Uterus (tissue), 4 donors: ENCODE data around the gene FBH1. TPM values are rescaled to one million over a fixed set of nuclear protein-coding genes. Genes with fewer than 3 reads are reported as not detected.
A peak's percentile ranks its signal among the peaks of the same experiment; 100 is the strongest.

Experiments used
- DNase-seq, 2 donors: peaks; one replicate each; pipeline ENCODE4 v3.0.0-alpha.2; 2019 to 2020
- H3K27ac ChIP-seq, 2 donors: fragments of 200-600 bp; sonication (generic); 1 replicate in 1 of 2; 2 replicates in 1 of 2; pipeline ENCODE4 v1.5.1; 2016 to 2018
- H3K27me3 ChIP-seq, 2 donors: fragments of 200-600 bp; sonication (generic); one replicate each; pipeline ENCODE4 v1.5.1; 2018 to 2019; ENCODE audit warnings: control low read depth in 1 of 2
- H3K36me3 ChIP-seq, 2 donors: fragments of 200-600 bp; sonication (generic); one replicate each; pipeline ENCODE4 v1.5.1; 2019; ENCODE audit warnings: control low read depth in 1 of 2
- H3K4me1 ChIP-seq, 2 donors: fragments of 200-600 bp; sonication (generic); one replicate each; pipeline ENCODE4 v1.5.1; 2018 to 2019; ENCODE audit warnings: control low read depth in 1 of 2
- H3K4me3 ChIP-seq, 2 donors: fragments of 200-600 bp; sonication (generic); 1 replicate in 1 of 2; 2 replicates in 1 of 2; pipeline ENCODE4 v1.5.1; 2018 to 2019; ENCODE audit warnings: mild to moderate bottlenecking in 1 of 2
- H3K9me3 ChIP-seq, 2 donors: fragments of 200-600 bp; sonication (generic); one replicate each; pipeline ENCODE4 v1.5.1; 2019; ENCODE audit warnings: control low read depth in 1 of 2
- CTCF ChIP-seq, 4 experiments: fragments of 200-600 bp in 2 of 4; fragments of 450-650 bp in 2 of 4; sonication (generic) in 2 of 4; IDR thresholded peaks; one replicate each; pipeline ENCODE4 v1.5.1; 2016 to 2019; ENCODE audit warnings: antibody characterized with exemption in 4 of 4, mild to moderate bottlenecking in 2 of 4, moderate library complexity in 1 of 4
- POLR2A ChIP-seq, 2 donors: fragments of 450-650 bp; IDR thresholded peaks; one replicate each; pipeline ENCODE4 v1.6.1; 2016; ENCODE audit warnings: antibody characterized with exemption in 2 of 2, mild to moderate bottlenecking in 1 of 2, moderate library complexity in 1 of 2
- intact Hi-C: fragments of 100-400 bp; cut with DNase I; formaldehyde crosslinking; loops from one replicate; pipeline ENCODE4 v1.15.1; 2023; ENCODE audit warnings: low total_unique reads
- total RNA-seq, 4 donors: library from RNA; depleted of rRNA in 3 of 4; stranded (reverse); fragments of >200 nt in 3 of 4; gene quantifications; one replicate each; pipeline versions ENCODE4 v1.1.0 to v1.2.4, GENCODE V29; 2014 to 2023
- donor health status: DM: yes; HTN: yes; CAD: no.

Gene FBH1
- total RNA-seq, 4 donors from 2014 or later: 55.0 to 119 (median 85.8) TPM

DNA sequence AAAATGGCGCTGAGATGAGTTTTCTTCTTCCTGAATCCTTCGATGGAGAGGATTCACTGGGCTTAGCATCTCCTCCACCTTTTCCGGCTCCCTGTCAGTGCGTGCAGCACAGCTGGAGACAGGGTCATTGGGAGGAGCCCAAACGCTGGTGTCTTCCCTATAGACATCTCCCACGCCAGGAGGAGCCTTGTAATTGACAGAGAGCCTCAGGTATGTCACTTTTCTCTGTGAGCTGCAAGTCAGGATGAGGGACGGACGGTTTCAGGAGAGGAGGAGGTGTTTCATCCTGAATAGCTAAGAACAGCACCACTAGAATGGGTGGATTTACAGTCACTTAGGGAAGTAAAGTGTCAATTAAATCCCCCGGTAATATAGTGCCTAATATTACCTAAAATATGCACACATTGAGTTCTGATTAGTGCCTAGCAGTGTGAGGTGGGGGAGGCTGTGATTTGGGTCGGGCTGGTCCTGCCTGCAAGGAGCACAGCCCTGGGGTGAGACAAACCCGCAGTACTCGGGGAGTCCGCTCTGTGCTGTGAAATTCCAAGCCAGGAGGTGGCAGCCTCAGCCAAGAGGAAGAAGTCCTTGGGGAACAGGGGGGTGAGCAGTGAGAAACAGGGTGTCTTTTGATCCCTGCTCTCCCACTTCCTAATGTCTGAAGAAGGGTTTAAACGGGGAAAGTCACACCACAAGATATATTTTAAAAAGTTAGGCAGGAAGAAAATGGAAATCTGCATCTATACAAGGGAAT, 59.1 kb downstream of the FBH1 start:
- peak overlapping the region; percentile 1 to 39 for H3K27ac ChIP-seq

GRCh38 chr10:5951167-5951711, 61.2 kb downstream of the FBH1 start:
- H3K4me1 ChIP-seq: no peaks in the 10 kb centered on the region
- no peak overlapping the region for H3K4me3 ChIP-seq
- peak overlapping the region; percentile 38 to 56 for H3K27ac ChIP-seq
- TF ChIP-seq CTCF (IDR thresholded peaks at IDR 0.05) (no peak), POLR2A (IDR thresholded peaks at IDR 0.05) (no peak)
- no peaks in the 10 kb centered on the region for H3K27me3 ChIP-seq
- DNase-seq: peak; percentile 63 to 68
- H3K9me3 ChIP-seq: no peaks in the 10 kb centered on the region
- no peaks in the 10 kb centered on the region for H3K36me3 ChIP-seq
- intact Hi-C loops: no loop called here

More for the DNA sequence above, 59.1 kb downstream of the FBH1 start:
- Histone ChIP-seq H3K4me1 (peaks cover 6 to 9% of the 10 kb centered on the region in 2 donors), H3K36me3 (no peaks in the 10 kb centered on the region), H3K4me3 (no peak overlapping the region), H3K9me3 (no peaks in the 10 kb centered on the region), H3K27me3 (no peaks in the 10 kb centered on the region)
- intact Hi-C loops: no loop called here
- TF ChIP-seq CTCF (IDR thresholded peaks at IDR 0.05) (peak; percentile 45 to 73 (median 63)), POLR2A (IDR thresholded peaks at IDR 0.05) (no peak)
- peak; percentile 75 to 79 for DNase-seq

DNA sequence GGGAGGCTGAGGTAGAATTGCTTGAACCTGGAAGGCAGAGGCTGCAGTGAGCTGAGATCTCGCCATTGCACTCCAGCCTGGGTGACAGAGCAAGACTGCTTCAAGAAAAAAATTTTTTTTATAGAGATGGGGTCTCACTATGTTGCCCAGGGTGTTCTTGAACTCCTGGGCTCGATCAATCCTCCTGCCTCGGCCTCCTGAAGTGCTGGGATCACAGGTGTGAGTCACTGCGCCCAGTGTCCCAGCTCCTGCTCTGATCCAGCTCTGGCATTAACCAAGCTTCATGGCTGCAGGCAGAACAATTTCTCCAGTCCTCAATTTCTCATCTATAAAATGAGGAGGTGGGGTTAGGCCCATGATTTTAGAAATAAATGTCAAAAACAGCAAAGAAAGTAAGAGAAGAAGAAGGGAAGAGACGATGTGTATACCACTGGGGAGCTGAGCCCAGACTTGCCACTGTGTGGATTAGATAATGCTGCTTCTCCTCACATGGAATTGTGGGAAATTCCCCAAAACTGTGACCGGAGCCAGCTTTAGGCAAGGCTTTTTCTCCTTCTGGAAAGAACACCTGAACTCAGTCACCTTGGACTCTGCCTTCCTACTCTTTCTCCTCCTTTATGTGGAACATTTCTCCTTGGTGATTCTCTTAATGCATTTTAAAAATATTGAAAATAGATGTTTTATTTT, 61.8 kb downstream of the FBH1 start:
- H3K27ac ChIP-seq: peak overlapping the region; percentile 38 to 56
- no peaks in the 10 kb centered on the region for H3K27me3 ChIP-seq
- H3K9me3 ChIP-seq: no peaks in the 10 kb centered on the region
- no peaks in the 10 kb centered on the region for H3K36me3 ChIP-seq
- H3K4me3 ChIP-seq: no peak overlapping the region
- peak in 1 of 2 donors; percentile 12 for DNase-seq
- intact Hi-C loops: no loop called here
- H3K4me1 ChIP-seq: no peaks in the 10 kb centered on the region
- TF ChIP-seq POLR2A (IDR thresholded peaks at IDR 0.05) (no peak), CTCF (IDR thresholded peaks at IDR 0.05) (no peak)

- DNase-seq: peak in 1 of 2 donors; percentile 11
- Histone ChIP-seq H3K9me3 (no peaks in the 10 kb centered on the region), H3K4me1 (no peaks in the 10 kb centered on the region), H3K27me3 (no peaks in the 10 kb centered on the region), H3K36me3 (no peaks in the 10 kb centered on the region), H3K4me3 (no peak overlapping the region), H3K27ac (no peak overlapping the region)
- intact Hi-C loops: no loop called here
- TF ChIP-seq CTCF (IDR thresholded peaks at IDR 0.05) (no peak), POLR2A (IDR thresholded peaks at IDR 0.05) (no peak)
These were observed 62.8 kb downstream of the FBH1 start for GRCh38 chr10:5952731-5953385.
